Measurements from ENCODE around the gene PIP5K1C.
"Not testable (repeated sequence)": the region's sequence is repeated elsewhere in the genome, so short reads cannot be mapped to it uniquely, and the experiment has no call there.

Gene PIP5K1C

DNA sequence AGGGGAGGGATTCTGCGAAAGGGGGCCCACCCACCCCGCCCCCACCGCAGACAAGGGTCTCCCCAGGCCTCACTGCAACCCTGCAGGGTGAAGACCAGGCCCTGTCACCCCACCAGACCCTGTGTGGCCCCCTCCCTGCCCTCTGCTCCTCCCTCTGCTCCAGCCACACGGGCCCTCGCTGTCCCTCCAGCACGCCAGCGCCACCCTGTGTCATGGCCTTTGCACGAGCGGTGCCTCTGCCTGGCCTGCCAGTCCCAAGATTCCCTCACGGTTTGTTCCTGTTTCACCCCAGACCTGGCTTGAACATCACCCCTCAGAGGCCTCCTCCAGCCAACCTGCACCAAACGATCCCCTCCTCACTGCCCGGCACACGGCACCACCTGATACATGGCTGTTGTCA is 27.3 kb downstream of the PIP5K1C start:
- DNase-seq, result no peak

DNA sequence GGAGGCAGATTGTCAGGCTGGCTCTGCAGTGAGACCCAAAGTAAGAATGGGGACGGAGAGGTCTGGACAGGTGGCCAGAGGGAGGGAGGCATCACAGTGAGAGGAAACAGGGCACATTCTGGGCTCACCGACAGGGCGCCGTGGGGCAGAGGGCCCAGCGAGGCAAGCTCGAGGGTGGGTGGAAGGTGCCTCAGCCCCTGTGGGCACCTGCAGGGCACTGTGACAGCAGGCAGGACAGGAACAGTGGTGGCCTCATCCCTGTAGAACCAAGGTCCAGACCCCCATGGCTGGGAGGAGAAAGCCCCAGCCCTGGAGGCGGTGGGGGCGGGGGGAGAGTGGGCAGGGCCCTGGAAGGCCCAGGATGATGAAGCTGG is 27.7 kb downstream of the PIP5K1C start:
- DNase-seq, result no peak

DNA sequence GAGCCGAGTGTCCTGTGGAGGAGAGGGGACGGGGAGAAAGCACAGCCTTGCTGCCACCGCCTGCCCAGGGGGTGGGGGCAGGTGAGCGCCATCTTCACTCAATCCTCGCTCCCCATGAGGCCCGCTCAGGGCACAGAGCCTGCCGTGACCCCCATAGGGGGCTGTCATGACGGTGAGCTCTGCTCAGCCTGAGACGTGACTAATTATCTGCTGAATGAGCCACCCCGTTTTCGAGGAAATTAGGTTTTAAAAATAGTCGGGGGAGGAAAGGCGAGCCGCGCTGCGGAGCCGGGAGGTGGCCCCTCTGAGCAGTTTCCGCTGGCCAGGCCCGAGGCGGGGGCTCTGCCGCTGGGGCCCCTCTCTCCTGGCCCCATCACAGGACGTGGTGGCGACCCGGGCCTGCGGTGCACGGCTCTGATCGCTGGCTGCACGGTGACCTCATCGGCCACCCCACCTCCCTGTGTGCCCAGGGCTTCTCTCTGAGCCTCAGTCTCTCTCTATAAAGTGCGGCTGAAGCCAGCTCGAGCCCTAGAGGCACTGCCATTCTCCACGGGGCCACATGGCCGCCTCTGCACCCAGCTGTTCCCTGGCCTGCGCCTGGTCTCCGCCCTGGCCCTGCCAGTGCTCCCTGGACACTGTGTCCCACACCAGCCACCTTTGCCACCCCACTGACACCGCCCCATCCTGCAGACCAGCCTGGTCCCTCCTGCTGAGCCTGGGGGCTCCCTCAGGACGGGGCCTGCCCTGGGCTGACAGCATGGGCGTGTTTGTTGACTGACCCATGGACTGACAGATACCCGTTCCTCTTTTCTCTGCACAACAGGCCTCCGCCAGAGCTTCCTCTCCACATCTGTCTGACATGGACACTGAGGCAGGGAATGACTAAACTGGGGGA is 28.3 kb downstream of the PIP5K1C start:
- no peak for DNase-seq

DNA sequence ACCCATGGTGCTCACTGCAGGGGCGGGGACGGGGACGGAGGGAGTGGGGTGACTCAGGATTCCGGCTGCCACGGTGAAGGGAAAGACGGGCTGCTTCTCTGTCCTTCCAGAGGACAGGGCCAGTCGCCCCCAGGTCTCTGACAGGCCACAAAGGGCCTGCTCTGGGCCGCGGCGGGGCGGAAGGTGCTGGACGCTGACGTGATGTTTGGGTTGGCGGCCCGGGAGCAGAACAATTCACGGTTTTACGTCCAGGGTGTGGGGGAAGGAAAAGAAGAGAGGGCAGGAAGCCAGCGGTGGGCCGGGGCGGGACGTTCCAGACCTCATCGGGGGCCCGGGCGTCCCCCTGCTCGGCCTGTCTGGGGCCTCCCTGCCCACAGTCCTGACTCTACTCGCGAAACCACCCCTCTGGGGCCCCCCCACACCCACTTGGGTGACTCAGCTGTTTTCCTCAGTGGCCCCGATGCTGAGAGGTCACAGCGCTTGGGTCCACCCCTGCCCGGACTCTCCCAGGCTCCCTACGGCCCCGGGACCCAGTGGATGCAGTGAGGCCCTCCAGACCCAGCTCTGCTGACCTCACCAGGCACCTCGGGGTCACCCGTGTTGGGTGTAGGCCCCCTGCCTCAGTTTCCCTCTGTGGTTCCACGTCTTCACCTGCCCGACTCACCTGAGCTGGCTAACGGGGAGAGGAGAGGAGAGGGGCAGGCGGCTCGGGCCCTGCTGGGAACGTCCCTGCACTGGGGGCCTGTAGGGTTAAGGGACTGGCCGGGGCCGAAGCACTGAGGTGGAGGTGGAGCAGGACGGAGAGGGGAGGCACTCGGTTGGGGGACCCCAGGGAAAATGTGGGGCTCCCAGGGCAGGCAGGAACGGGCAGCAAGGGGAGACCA is 29.2 kb downstream of the PIP5K1C start:
- no peak for DNase-seq

GRCh38 chr19:3669947-3670795 is 30.1 kb downstream of the PIP5K1C start:
- DNase-seq, result no peak

GRCh38 chr19:3669082-3669946 is 31.0 kb downstream of the PIP5K1C start:
- DNase-seq, result no peak

DNA sequence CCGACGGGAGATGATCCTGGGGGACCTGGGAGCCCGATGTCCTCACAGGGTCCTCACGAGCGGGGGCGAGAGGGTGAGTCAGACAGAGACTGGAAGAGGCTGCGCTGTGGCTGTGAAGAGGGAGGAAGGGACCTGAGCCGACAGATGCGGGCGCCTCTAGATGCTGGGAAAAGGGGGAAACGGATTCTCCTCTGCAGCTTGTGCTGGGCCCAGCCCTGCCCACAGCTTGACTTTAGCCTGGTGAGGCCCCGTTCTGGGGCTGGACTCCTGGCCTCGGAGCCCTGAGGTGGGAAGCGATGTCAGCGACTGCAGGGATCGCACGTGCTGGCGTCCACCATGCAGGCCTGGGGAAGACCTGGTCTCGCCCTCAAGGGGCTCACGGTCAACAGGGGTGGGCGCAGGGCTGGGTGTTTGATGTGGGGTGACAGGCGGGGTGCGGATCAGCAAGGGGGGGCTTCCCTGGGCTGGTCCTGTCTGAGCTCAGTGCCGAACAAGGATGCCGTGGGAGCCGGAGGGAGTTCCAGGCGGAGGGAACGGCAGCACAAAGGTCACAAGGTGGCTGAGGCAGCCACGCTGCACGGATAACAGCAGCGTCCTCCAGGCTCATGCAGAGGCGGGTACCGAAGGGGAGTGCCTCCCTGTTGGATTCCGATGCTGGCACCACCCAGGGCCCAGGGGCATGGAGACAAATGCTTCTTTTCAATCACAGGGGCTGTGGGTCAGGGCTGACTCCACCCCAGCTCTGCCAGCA is 31.8 kb downstream of the PIP5K1C start:
- DNase-seq, result no peak

DNA sequence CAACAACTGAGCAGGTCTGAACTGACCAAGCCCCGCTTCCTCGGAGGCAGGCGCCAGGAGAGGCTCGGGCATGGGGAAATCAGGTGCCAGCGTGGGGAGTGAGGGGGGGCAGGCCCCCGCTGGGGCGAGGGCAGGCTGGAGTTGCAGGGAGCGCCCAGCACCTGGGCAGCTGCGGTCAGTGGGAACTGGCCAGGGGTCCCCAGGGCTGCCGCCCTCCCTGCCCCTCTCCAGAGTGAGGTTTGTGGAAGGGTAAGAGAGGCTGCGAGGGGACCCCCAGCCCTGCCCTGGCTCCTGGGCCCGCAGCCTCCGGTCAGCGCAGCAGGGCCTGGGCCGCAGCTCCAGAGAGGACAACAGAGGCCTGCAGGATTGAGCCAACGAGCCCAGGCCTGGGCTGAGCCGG is 32.5 kb downstream of the PIP5K1C start:
- no peak for DNase-seq

GRCh38 chr19:3667037-3667638 is 33.1 kb downstream of the PIP5K1C start:
- no peak for DNase-seq

- DNase-seq, result not testable (repeated sequence)
Observed at GRCh38 chr19:3666545-3666856, 33.8 kb downstream of the PIP5K1C start.

- no peak for DNase-seq
Observed at GRCh38 chr19:3665681-3666544, 34.4 kb downstream of the PIP5K1C start.

DNA sequence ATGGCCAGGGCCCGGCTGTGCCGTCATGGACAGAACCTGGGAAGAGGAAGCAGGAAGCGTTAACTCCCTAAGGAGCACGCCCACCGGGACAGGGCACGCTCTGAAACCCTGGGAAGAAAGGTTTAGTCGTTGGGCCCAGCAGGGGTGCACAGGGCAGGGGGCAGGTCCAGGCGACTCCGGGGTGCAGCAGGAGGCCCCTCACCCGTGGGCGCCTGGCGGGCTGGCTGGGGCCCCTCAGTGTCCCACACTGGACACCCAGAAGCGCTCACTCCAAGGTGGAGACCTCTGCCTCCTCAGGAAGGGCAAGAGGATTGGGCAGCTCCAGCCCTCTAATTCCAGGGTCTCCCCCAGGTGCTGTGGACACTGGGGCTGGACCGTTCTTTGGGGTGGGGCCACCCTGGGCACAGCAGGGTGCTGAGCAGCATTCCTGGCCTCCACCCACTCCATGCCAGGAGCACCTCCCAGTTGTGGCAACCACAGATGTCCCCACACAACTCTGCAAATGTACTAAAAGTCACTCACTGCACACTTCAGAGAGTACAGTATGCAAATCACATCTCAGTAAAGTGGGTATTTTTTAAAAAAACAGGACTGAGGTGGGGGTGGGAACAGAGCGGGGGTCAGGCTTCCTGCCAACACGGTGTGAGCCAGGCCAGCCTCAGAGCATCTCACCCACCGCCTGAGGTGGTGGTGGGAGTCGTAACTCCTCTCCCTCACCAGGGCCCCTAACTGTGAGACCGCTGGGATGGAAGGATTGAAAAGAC is 35.2 kb downstream of the PIP5K1C start:
- no peak for DNase-seq

DNA sequence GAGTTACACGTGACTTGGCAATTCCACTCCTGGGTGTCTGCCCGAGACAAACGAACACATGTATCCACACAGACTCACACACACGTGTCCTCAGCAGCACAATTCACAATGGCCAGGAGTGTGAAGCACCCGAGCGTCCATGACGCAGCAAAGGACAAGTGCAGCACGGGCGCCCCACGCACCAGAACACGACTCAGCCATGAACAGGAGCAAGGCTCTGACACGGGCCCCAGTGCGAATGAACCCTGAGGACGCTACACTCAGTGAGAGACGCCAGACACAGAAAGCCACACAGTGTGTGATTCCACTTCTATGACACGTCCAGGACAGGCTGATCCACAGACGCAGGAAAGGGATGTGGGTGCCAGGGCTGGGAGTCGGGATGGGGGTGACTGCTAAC is 36.4 kb downstream of the PIP5K1C start:
- no peak for DNase-seq

DNA sequence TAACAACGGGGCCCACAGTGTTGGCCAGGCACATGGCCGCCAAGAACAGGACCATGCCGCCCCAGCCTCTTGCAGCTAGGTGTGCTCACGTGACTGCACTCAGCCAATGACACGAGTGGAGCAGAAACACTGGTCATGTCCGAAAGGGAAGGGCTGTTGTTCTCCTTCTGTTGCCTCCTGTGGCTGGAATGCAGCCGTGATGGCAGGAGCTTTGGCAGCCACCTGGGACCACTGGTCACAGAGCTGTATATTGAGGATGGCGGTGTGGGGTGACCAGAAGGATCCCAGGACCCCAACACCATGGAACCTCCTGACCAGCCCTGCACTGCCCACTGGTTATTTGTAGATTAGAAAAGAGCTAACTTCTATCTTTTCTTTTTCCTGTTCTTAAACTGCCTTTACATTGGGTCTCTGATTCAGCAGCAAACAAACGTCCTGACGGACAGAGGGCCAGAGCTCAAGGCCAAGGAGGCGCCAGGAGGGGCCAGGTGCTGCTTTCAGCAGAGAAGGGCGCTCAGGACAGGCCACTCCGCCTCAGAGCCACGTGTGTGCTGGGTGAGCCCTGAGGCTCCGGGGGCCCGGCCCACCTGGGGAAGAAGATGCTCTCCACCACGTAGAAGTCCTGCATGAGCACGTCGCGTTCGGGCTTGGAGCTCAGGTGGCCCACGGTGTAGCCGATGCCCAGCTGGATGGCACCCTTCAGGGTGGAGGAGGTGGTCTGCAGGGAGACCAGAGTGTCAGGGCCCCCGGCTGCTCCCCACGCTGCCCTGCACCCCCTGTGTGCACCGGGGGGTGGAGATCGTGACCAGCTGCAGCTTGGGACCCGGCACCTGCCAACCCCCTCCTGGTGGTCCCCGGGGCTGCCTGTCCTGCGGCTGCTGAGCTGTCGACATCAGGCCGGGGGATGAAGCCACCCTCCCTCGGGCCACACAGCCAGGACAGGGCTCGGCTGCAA is 38.7 kb downstream of the PIP5K1C start:
- no peak for DNase-seq

- DNase-seq, result no peak
Observed at GRCh38 chr19:3660493-3661219, 39.6 kb downstream of the PIP5K1C start.

- no peak for DNase-seq
Observed at GRCh38 chr19:3659746-3660112, 40.5 kb downstream of the PIP5K1C start.

All from NCI-H2081 treated with DMSO at 0.1 percent for 48 hours (cell line).